Gastroesophageal sphincter (tissue), 4 donors: Measurements from ENCODE around the gene HAGHL. TPM values are rescaled to one million over a fixed set of nuclear protein-coding genes. Genes with fewer than 3 reads are reported as not detected.

ENCODE experiments used
- ATAC-seq: fragments of 150-250 bp; one replicate; pipeline ENCODE4 v1.9.1; 2016; ENCODE audit warnings: mild to moderate bottlenecking, moderate library complexity
- H3K27ac ChIP-seq, 4 donors: fragments of 200-600 bp; sonication (generic) in 3 of 4; 1 replicate in 3 of 4; 2 replicates in 1 of 4; pipeline ENCODE4 v1.5.1; 2016 to 2019
- H3K27me3 ChIP-seq: fragments of 200-600 bp; sonication (generic); one replicate; pipeline ENCODE4 v1.5.1; 2019
- H3K36me3 ChIP-seq, 2 donors: fragments of 200-600 bp; sonication (generic); one replicate each; pipeline ENCODE4 v1.5.1; 2019; ENCODE audit warnings: control low read depth in 1 of 2
- H3K4me1 ChIP-seq, 3 donors: fragments of 200-600 bp; sonication (generic); 1 replicate in 2 of 3; 2 replicates in 1 of 3; pipeline ENCODE4 v1.5.1; 2016 to 2019; ENCODE audit warnings: control low read depth in 2 of 3
- H3K4me3 ChIP-seq, 2 donors: fragments of 200-600 bp; sonication (generic); one replicate each; pipeline ENCODE4 v1.5.1; 2019; ENCODE audit warnings: mild to moderate bottlenecking in 1 of 2, moderate library complexity in 1 of 2
- H3K9me3 ChIP-seq, 3 donors: fragments of 200-600 bp; sonication (generic); one replicate each; pipeline ENCODE4 v1.5.1; 2017 to 2019; ENCODE audit warnings: control low read depth in 2 of 3
- EP300 ChIP-seq: sonication (generic); formaldehyde crosslinking; IDR thresholded peaks from one replicate; pipeline ENCODE4 v1.6.1; 2017; ENCODE audit warnings: antibody characterized with exemption, mild to moderate bottlenecking
- POLR2A ChIP-seq, 2 donors: fragments of 450-650 bp; IDR thresholded peaks; one replicate each; pipeline ENCODE4 v1.6.1; 2017; ENCODE audit warnings: antibody characterized with exemption in 2 of 2, mild to moderate bottlenecking in 2 of 2, moderate library complexity in 1 of 2
- POLR2AphosphoS5 ChIP-seq: sonication (generic); formaldehyde crosslinking; IDR thresholded peaks from one replicate; pipeline ENCODE4 v1.6.1; 2017; ENCODE audit warnings: antibody characterized with exemption
- WGBS, 2 donors: methylation state at CpG; one replicate each; pipeline ENCODE4 v1.1.5; 2018; ENCODE audit warnings: low coverage in 1 of 2; 5-methylcytosine and 5-hydroxymethylcytosine counted together
- total RNA-seq, 4 donors: library from RNA; depleted of rRNA; stranded (reverse); fragments of >200 nt; gene quantifications; one replicate each; pipeline ENCODE4 v1.1.0, GENCODE V29; 2016
- TF ChIP-seq, protein P1 (sequence below), 4 experiments: fragments of 200-600 bp in 2 of 4; fragments of 450-650 bp in 2 of 4; sonication (generic) in 1 of 4; IDR thresholded peaks; one replicate each; pipeline ENCODE4 v1.5.1; 2017 to 2019; ENCODE audit warnings: antibody characterized with exemption in 4 of 4, mild to moderate bottlenecking in 2 of 4, moderate library complexity in 2 of 4

HAGHL gene
- total RNA-seq, 4 donors from 2014 or later: 1.1 to 4.8 (median 2.8) TPM

DNA sequence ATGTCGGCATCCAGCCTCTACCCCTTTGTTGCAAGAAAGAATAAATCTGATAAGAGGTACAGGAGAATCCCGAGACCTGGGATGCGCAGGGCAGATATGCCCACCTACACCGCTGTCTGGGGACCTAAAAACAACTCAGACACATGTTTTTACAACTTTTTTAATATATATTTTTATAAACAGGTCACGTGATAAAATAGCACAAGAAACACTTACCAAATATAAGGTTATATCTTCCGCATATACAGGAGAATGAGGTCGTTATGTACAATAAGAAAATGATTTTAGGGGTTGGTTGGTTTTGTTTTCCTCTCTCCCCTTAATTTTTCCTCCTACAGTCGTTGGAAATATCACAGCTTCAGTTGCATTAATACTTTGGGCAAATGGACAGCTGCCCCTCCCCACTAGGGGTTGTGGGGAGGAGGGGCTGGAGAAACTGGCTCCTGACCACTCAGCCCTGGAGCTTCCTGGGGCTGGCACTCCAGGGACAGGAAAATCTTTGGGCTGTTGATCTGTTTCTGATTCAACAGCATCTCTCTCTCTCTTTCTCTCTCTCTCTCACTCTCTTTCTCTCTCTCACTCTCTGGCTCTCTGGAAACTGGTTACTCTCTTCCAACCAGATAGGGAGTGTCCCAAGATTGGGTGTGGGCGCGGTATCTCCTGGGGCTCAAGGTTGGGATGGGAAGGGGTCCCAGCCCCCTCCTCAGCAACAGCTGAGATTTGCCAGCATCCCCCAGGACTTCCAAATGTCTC, 34.4 kb upstream of the HAGHL start:
- no peak overlapping the region for H3K27ac ChIP-seq
- 53 to 64% methylated on average over 8 of the region's 10 CpGs for WGBS, 2 donors
- no peak for ATAC-seq
- no peak for TF ChIP-seq POLR2AphosphoS5
- TF ChIP-seq, protein P1, sequence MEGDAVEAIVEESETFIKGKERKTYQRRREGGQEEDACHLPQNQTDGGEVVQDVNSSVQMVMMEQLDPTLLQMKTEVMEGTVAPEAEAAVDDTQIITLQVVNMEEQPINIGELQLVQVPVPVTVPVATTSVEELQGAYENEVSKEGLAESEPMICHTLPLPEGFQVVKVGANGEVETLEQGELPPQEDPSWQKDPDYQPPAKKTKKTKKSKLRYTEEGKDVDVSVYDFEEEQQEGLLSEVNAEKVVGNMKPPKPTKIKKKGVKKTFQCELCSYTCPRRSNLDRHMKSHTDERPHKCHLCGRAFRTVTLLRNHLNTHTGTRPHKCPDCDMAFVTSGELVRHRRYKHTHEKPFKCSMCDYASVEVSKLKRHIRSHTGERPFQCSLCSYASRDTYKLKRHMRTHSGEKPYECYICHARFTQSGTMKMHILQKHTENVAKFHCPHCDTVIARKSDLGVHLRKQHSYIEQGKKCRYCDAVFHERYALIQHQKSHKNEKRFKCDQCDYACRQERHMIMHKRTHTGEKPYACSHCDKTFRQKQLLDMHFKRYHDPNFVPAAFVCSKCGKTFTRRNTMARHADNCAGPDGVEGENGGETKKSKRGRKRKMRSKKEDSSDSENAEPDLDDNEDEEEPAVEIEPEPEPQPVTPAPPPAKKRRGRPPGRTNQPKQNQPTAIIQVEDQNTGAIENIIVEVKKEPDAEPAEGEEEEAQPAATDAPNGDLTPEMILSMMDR (IDR thresholded peaks at IDR 0.05): no peak
- no peak for TF ChIP-seq EP300
- no peak for TF ChIP-seq POLR2A (IDR thresholded peaks at IDR 0.05)
- H3K36me3 ChIP-seq: peaks cover 0 to 9% of the 10 kb centered on the region in 2 donors
- no peak overlapping the region for H3K4me3 ChIP-seq
- H3K9me3 ChIP-seq: no peaks in the 10 kb centered on the region
- peaks cover 59% of the 10 kb centered on the region for H3K27me3 ChIP-seq
- peaks cover 0 to 57% (median 30%) of the 10 kb centered on the region in 3 donors for H3K4me1 ChIP-seq

DNA sequence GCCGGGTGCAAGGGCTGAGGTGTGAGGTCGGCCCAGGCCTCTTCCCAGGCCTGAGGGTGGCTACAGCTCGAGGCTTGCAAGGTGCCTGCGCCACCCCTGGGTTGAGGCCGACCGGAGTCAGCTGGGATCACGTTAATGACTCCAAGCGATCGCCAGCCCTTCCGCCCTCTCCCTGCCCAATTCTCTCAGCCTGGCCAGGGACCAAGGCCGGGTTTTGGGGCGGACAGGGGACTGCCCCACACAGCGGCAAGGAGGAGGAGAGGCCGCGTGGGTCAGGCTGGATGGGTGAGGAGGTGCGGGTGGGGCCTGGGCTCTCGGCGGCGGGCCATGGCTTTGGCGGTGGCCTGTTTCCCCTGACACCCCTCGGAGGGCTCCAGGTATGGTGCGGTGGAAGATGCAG, 33.5 kb upstream of the HAGHL start:
- no peaks in the 10 kb centered on the region for H3K9me3 ChIP-seq
- no peak for ATAC-seq
- H3K4me3 ChIP-seq: no peak overlapping the region
- 40% methylated on average over 3 of the region's 22 CpGs; no CpG with 5 or more reads in 1 of the 2 donors for WGBS, 2 donors
- peaks cover 0 to 54% (median 30%) of the 10 kb centered on the region in 3 donors for H3K4me1 ChIP-seq
- no peak overlapping the region for H3K27ac ChIP-seq
- TF ChIP-seq EP300: no peak
- TF ChIP-seq POLR2A (IDR thresholded peaks at IDR 0.05): no peak
- no peak for TF ChIP-seq POLR2AphosphoS5
- TF ChIP-seq, protein P1 (IDR thresholded peaks at IDR 0.05): no peak
- H3K36me3 ChIP-seq: peaks cover 0 to under 1% of the 10 kb centered on the region in 2 donors
- peaks cover 67% of the 10 kb centered on the region for H3K27me3 ChIP-seq

DNA sequence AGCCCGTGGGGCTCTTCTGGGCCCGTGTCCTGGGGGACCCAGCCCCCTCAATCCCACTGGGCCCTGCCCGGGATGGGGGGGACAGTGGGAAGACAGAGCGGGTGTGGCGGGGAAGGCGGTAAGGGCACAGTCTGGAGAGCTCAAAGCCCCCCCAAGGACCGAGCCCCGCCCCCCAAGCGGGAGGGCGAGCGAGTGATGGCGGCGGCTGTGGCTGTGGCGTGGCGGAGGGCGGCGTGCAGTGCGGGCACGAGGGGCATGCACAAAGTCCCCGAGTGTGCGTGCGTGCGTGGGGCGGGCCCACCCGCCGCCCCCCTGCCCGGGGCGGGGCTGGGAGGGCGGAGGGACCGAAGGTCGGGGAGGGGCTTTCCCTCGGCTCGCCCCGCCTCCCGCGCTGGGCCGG, 33.1 kb upstream of the HAGHL start:
- no peak for ATAC-seq
- WGBS, 2 donors: no CpG with 5 or more reads among the region's 37 CpGs
- H3K4me3 ChIP-seq: no peak overlapping the region

DNA sequence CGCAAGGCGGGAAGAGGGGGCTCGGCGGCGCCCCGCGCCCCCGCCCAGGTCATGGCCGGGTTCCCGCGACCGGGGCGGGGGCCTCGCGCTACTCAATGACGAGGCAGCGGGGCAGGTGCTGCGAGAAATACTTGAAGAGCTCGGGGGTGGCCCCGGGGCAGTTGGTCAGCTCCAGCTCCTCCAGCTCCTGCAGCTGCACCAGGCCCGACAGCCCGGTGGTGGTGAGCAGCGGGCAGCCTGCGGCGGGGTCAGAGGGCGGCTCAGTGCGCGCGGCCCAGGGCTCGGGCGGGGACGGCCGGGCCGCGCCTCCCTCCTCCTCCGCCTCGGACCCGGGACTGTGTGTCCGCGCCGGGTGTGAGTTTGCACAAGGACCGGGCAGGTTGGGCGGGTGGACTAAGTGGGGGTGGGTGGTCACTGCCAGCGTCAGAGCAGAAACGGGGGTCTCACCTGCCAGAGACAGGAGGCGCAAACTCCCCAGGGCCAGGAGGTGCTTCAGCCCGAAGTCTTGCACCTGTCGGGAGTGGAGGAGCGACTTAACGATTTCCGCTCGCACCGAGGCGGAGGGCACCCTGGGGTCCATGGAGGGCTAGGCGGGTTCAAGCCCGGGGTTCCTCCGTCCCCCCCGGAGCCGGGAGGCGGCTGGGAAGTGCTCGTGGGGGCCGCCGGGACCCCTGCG, 32.6 kb upstream of the HAGHL start:
- H3K9me3 ChIP-seq: no peaks in the 10 kb centered on the region
- WGBS, 2 donors: no CpG with 5 or more reads among the region's 64 CpGs
- no peak overlapping the region for H3K27ac ChIP-seq
- peaks cover 77% of the 10 kb centered on the region for H3K27me3 ChIP-seq
- ATAC-seq: no peak
- no peaks in the 10 kb centered on the region for H3K36me3 ChIP-seq
- TF ChIP-seq POLR2AphosphoS5 (no peak), POLR2A (IDR thresholded peaks at IDR 0.05) (no peak), EP300 (no peak)
- TF ChIP-seq, protein P1 (IDR thresholded peaks at IDR 0.05): no peak
- H3K4me1 ChIP-seq: peaks cover 0 to 44% (median 20%) of the 10 kb centered on the region in 3 donors
- peak overlapping the region in 1 of 2 donors; percentile 19 for H3K4me3 ChIP-seq

More for the DNA sequence above, 33.1 kb upstream of the HAGHL start:
- H3K4me1 ChIP-seq: peaks cover 0 to 50% (median 26%) of the 10 kb centered on the region in 3 donors
- no peak overlapping the region for H3K27ac ChIP-seq
- H3K27me3 ChIP-seq: peaks cover 71% of the 10 kb centered on the region
- H3K36me3 ChIP-seq: no peaks in the 10 kb centered on the region
- TF ChIP-seq EP300: no peak
- TF ChIP-seq POLR2A (IDR thresholded peaks at IDR 0.05): no peak
- H3K9me3 ChIP-seq: no peaks in the 10 kb centered on the region

DNA sequence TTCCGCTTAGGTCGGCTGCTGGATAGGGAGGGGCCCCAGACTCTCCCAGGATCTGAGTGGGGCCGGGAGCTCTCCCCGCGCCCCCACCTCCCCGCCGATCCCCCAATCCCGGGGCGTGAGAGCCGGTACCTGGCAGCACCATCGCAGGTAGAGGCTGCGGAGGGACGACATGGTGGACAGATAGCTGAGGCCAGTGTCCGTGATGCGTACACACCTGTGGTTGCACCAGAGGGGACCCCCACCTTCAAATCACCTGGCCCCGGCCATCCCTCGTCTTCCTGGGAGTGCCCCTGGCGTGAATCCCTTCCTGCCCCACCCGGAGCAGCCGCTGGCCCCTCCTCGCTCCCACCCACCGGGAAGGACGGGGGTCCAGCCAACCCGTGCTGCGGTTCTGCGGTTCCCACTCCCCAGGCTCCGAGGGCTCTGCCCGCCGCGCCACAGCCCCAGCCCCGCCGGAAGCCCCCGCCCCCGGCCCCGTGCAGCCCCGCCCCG, 32.0 kb upstream of the HAGHL start:
- ATAC-seq: no peak
- TF ChIP-seq POLR2A (IDR thresholded peaks at IDR 0.05) (no peak), POLR2AphosphoS5 (no peak)
- Histone ChIP-seq H3K4me1 (peaks cover 0 to 38% (median 15%) of the 10 kb centered on the region in 3 donors), H3K27me3 (peaks cover 83% of the 10 kb centered on the region), H3K4me3 (peak overlapping the region in 1 of 2 donors; percentile 19), H3K36me3 (no peaks in the 10 kb centered on the region), H3K9me3 (no peaks in the 10 kb centered on the region), H3K27ac (no peak overlapping the region)
- no CpG with 5 or more reads among the region's 37 CpGs for WGBS, 2 donors
